Sciatic nerve (tissue), 2 donors: ENCODE results near the gene PPM1A. TPM values are rescaled to one million over a fixed set of nuclear protein-coding genes. Genes with fewer than 3 reads are reported as not detected.

ENCODE experiments used
- ATAC-seq: fragments of 200-7000 bp; cut with Tn5 transposase; one replicate; pipeline ENCODE4 v1.9.1; 2020; ENCODE audit warnings: mild to moderate bottlenecking, moderate library complexity
- DNase-seq: peaks from one replicate; pipeline ENCODE4 v3.0.0-alpha.2; 2020; ENCODE audit warnings: low spot score
- intact Hi-C: fragments of 100-400 bp; cut with DNase I; formaldehyde crosslinking; loops from one replicate; pipeline ENCODE4 v1.14.2; 2022
- total RNA-seq: library from RNA; stranded (reverse); fragmentation: NEBNext Ultra II Directional; extraction: Animal tissue kit (Norgen Biotek cat#: 25700); gene quantifications from one replicate; pipeline ENCODE4 v1.2.1, GENCODE V29; 2021
- donor health status: DM: no; HTN: no; CAD: no.
- donor health status: DM: no; HTN: no; CAD: no.

The PPM1A gene
- total RNA-seq, 1 donor from 2014 or later = 74.0 TPM

DNA sequence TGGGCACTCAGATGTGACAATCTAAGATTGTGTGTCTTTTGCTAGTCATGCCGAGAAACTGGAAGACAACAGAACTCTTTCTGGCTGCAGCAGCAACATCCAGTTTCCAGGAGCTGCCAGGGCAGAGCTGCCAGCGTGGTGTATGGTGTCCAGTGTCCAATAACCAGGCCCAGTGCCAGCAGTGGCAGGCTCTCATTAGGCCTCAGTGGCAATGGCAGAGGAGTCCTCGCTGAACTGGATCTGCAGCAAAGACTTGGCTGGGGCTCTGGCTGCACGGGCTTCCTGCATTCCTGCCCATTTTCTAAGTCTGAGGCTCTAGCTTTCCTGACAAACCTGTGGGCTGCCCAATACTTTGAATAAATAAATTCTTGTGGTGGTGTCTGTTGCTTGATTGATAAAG lies 26.2 kb upstream of the PPM1A start:
- intact Hi-C loops = no loop called here
- DNase-seq (no peak), ATAC-seq (no peak)

DNA sequence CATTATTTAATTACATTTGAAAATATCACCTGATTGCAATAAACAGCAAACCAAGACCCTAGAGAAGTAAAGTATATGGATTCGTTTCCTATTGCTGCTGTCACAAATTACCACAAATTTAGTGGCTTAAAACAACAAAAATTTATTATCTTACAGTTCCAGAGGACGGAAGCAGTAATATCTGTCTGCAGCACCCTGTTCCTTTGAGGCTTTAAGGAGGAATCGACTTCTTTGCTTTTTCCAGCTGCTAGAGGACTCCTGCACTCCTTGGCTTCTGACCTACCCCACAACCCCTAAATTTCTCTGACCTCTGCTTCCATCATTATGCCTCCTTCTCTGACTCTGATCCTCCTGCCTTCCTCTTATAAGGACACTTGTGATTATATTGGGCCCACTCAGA lies 23.8 kb upstream of the PPM1A start:
- no peak for ATAC-seq
- intact Hi-C loops = no loop called here

DNA sequence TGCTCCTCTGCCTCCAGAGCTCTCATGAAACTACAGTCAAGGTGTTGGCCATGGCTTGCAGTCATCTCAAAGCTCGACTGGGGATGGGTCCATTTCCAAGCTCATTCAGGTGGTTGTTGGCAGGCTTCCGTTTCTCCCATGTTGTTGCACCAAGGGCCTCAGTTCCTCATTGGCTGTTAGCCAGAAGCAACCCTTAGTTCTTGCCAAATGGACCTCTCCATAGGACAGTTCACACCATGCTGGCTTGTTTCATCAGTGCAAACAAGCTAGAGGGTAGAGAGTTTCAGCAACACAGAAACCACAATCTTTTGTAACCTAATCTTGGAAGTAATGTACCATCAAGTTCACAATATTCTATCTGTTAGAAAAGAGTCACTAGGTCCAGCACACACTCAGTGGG lies 22.7 kb upstream of the PPM1A start:
- no peak for DNase-seq
- no peak for ATAC-seq
- intact Hi-C loops = no loop called here

More for the DNA sequence above, 23.8 kb upstream of the PPM1A start:
- no peak for DNase-seq

DNA sequence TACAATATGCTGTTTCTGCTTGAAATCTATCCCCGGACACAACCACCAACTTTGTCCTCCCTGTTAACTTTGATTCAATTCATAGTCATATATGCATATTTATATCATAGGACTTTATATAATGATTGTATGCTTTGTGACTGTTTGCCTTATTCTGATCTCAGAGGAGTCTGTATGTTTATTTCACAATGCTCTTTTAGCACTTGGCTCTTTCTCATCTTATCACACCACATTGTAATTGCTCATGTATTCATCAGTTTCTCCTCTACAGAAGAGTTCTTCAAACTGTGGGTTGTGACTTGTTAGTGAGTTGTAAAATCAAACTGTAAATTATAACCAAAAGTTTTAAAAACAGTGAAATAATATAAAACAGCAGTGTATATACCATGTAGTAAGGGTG lies 21.7 kb upstream of the PPM1A start:
- no peak for ATAC-seq
- DNase-seq = no peak

DNA sequence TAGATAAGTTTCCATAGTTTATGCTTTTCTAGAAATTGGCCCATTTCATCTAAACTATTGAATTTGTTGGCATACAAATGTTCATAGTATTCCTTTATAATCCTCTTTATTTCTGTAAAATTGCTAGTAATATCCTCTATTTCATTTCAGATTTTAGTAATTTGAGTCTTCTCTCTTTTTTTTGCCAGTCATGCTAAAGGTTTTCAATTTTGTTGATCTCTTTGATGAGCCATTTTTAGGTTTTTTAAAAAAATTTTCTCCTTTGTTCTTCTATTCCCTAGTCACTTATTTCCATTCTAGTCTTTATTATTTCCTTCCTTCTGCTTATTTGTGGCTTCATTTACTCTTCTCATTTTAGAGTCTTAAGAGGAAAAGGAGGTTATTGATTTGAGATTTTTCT lies 19.4 kb upstream of the PPM1A start:
- ATAC-seq (no peak), DNase-seq (no peak)
- intact Hi-C loops = no loop called here

More for the DNA sequence above, 21.7 kb upstream of the PPM1A start:
- intact Hi-C loops = no loop called here

DNA sequence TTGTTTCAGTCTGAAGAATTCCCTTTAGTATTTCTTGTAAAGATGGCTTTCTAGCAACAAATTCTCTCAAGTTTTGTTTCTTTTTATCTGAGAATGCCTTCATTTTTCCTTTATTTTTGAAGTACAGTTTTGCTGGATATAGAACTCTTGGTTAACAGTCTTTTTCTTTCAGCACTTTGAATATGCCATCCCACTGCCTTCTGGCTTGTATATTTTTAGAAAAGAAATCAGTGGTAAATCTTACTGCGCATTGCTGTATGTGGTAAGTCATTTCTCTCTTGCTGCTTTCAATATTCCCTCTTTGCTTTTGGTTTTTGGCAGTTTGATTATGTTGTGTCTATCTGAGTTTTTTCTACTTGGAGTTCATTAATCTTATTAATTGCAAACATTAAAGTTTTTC lies 16.8 kb upstream of the PPM1A start:
- no peak for ATAC-seq
- intact Hi-C loops = no loop called here
- no peak for DNase-seq

DNA sequence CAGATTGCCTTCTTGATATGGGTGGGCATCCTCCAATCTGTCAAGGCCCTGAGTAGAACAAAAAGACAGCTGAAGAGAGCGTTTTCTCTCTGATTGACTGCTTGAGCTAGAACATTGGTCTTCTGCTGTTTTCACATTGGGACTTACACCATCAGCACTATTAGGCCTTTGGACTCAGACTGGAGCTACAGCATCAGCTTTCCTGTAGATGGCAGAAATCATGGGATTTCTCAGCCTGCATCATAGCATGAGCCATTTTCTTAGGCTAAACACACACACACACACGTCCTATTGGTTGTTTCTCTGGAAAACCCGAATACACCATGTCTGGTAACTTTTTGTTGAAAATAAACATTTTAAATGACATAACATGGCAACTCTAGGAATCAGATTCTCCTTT lies 15.8 kb upstream of the PPM1A start:
- intact Hi-C loops = no loop called here
- no peak for DNase-seq
- ATAC-seq = no peak

DNA sequence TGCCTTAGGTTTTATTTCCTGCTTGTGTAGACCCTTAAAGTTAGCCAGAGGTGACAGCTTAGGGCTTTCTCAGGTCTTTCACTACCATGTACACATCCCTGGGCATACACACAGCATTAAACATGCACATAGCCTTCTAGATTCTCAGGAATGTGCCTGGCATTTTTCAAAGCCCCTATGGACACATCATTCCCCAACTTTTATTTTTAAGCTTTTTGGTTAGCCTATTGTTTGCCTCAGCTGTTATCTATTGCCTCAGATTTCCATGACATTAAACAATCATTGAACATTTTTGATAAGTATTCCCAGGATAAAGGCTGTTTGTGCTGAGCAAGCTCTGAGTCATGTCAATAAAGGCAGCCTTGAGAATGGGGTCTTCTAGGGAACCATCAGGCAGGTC lies 15.1 kb upstream of the PPM1A start:
- DNase-seq (no peak), ATAC-seq (no peak)
- intact Hi-C loops = no loop called here

DNA sequence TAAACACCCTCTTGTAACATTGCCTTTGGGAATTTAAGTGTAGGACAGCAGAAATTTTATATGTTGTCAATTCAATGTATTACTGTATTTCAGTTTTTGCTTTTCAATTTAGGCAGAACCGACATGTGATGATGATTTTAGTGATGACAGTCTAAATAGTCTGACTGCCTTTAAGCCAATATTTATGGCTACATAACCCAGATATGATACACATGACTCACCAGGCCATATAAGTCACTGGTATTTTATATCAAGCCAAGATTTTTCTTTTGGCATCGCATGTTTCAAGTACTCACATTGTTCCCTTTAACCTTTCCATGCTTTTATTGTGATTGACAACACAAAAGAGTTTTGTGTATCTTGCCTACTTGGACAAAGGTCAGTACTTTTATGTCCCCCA lies 13.6 kb upstream of the PPM1A start:
- intact Hi-C loops = no loop called here
- DNase-seq (no peak), ATAC-seq (no peak)

DNA sequence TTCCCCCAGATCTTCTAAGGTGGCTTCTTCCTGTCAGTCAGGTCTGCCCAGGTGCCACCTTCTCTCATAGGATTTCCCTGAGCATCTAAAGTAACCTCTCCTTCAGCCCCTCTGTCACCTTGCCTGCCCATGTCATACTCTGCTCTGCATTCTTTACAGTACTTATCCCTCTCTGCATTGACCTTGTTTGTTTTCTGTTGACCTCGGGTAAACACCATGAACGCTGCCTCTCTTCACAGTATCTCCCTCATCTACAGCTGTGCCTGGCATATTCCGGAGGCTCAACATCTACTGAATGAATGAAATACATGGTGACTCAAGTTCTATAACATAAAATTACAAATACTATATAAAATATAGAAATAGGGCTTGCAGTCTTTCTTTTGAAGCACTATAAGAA lies 10.1 kb upstream of the PPM1A start:
- DNase-seq (no peak), ATAC-seq (no peak)
- intact Hi-C loops = no loop called here

DNA sequence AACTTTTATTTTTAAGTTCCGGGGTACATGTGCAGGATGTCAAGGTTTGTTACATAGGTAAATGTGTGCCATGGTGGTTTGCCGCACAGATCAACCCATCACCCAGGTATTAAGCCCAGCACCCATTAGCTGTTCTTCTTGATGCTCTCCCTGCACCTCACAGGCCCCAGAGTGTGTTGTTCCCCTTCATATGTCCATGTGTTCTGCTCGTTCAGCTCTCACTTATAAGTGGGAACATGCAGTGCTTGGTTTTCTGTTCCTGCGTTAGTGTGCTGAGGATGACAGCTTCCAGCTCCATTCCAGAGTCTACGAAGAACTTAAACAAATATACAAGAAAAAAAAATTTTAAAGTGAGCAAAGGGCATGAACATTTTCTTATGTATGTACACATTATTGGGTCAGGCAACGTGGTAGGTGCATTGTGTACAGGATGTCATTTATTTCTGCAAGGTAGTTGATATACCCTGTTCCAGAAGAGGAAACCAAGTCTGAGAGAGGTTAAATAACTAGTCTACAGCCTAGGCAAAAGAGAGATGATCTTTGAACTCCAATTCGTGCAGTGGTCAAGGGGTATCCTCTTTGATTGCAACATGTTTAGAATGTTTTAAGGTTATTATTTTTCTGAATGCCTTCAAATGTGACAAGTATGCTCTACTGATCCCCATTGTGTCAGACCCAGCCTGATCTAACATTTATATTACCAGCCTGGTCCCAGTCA lies 8.7 kb upstream of the PPM1A start:
- DNase-seq = no peak
- intact Hi-C loops = no loop called here
- ATAC-seq = no peak

DNA sequence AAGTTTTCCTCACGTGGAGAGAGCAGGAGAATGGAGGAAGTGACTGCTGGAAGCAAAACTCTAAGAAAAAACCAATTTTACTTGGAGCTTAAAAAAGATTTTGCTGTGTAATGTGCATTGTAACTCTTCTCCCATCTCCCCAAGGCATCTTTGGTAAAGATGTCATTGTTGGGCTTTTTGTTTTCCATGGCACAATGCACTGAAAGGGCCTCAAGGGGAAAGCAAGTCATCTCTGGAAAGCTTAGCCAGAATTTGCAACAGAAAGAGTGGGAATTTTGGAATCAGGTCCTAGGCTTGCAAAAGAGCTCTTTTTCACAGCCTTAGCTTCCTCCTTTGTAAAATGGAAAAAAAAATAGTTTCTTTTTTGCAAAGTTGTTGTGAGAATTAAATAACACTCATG lies 7.9 kb upstream of the PPM1A start:
- intact Hi-C loops = no loop called here
- peak; percentile 93 for ATAC-seq
- no peak for DNase-seq

DNA sequence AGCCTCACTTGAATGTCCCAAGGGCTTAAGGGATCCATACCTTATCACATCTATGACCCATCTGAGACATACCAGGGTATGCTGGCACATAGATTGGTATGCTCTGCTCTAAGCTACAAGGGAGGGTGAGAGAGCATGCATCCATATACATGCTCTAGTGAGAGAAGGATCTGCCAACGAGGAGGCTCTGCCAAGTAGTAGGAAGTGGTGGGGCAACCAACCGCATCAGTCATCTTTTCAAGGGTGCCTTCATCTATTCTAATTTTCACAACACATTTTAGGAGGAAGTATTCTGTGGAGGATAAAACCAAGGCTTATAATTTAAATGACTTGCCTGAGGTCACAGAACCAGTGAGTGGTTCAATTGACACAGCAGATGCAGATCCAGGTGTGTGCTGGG lies 6.6 kb upstream of the PPM1A start:
- intact Hi-C loops = no loop called here
- DNase-seq = no peak
- no peak for ATAC-seq

DNA sequence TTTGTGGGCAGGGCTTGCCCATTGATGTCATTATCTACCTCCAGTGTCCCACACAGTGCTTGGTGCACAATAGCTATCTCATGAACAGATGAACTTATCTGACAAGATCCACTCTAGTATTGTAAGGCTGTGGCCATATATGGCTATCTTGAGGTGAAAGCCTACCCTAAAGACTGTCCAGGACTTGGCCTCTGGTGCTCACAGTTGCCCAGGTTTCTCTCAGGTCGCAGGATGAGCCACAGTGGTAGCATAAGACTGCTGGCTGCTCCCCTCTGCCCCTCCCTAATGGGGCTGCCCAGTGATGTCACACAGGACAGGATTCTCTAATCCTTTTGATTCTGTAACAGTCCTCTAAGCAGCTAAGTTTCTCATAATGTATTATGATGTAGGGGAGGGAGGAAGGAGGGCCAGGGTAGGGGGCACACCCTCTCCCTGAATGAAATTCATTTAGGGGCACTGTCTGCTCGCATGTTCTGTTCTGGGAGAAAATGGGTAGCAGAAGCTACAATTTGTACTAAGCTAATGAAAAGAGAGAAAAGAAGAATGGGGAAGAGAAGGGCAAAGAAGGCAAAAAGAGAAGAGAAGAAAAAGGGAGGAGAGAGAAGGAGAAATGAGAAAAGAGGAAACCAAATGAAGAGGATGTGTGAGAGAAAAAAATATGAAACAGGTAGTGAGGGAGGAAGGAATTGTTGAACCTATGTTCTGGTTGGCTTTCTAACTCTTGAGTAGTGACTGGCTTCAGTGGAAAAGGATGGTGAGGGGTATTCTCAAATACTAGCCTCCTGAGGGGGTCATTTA lies 3.4 kb upstream of the PPM1A start:
- DNase-seq = no peak
- ATAC-seq = no peak
- intact Hi-C loops = no loop called here

DNA sequence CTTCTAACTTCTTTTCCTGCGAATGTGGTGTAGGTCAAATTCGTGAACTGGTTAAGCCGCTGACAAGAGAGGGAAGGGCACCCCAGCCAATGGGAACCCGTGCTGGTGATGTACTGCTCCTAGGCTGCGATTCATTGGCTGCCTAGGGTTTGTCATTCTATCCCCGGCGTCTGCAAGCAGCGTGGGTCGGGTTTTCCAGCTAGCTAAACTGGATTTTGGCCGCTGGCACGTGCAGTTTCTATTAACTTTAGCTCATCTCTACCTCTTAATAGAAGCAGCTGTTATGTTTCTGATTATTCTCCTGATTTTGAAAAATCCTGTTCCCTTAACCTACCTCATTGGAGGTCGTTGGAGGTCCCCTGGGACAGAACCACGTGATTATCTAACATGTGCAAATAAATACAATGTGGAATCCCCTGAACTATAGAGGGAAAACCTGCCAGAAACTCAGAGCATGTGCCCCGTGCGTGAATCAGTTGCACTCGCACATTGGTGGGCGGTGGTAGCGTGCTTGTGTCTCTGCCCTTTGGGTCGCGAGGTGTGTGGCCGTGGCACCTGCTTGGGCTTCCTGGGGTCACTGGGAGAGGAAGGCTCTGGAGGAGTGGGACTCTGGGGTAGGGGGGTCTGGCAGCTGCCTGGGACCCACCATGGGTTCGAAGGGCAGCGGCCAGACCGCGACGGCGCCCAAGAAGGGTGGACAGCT lies 876 bp upstream of the PPM1A start:
- intact Hi-C loops = no loop called here
- peak; percentile 91 for DNase-seq
- peak; percentile 96 for ATAC-seq

DNA sequence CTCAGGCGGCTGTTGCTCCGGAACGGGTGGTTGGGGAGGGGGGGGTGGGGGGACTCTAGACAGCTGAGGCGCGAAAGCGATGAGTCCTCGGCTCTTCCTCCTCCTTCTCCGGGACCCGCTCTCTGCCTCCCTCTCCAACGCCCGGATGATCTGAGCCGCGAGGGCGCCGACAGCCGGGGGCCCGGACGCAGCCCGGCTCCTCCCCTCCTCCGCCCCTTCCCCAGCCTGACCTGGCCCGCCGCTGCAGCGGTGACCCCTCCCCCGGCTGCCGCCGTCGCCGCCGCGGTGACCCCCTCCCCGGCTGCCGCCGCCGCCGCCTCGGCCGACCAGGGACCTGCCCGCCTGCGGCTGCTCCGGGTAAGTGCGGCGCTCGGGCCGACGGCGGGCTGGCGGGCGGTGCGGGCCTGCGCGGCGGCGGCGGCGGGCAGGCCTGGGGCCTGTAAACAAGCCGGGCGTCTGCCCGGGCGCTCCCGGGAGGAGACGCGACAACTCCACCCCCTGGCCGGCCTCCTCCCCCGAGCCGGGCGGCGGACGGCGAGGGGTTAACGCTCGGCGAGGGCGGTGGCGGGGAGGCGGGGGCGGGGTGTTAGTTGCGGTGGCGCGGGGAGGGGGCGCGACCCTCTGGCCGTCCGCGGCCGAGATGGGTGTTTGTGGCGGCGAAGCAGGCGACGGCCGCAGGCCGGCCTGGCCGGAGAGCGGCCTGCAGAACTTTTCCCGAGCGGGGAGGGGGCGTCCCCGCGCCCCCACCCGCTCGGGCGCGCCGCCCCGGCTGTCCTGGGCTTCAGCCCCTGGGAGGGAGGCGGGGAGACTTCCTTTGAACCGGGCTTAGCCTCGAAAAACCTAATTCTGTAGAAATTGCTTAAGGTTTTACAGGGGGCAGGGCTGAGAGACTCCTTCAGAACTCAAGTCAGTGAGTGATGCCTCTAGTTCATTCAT lies 568 bp downstream of the PPM1A start:
- intact Hi-C loops = no loop called here
- DNase-seq (peak; percentile 79), ATAC-seq (no peak)

DNA sequence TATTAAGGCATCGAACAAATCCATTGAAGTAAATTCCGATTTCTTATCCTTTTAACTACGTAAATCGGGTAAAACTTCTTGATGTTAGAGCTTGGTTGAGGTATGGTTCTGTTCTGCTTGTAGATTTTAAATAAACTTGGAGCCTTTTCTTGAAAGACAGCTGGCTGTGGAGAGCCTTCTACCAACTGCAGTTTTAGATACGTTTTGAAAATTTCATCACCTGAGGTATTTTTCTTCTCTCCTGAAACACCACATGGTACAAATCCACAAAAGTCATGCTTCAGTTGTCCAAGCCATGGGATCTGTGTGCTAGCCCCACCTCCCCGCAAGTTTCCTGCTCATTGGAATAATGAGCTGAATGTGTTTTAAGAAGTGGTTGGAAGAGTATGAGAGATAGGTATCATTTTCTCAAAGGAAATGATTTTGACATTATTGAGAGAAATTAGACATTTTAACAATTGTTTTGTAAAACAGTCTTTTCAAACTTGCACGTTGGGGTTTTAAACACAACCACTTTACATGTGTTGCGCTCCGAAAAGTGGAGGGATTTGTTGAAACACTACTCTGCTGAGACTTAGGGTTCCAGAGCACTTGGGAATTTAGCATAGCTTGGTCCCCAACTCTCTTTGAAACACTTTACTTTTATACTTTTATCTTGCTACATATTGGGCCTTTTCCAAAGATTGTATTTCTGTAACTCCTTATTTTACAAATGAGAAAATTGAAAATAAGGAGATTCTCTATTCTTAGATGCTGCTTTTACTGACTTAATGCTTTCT lies 1.4 kb downstream of the PPM1A start:
- no peak for ATAC-seq
- intact Hi-C loops = no loop called here

DNA sequence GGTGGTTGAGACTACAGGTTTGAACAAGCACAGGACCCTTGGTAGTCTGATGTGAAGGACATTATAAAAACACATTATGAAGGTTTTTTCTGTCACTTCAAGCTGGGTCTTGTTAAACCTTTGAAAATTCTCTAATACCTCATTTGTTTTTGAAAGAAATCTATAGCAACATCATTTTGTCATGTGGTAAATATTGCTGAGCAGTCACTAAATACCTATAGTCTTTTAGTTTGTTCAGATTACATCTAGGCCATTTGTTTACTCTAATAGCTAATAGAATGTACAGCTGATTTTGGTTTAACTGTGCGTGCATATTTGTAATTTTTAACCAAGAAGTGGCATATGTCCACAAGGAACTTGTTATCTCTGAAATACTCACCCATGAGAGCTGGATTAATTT lies 2.9 kb downstream of the PPM1A start:
- DNase-seq = no peak
- ATAC-seq = no peak
- intact Hi-C loops = no loop called here

More for the DNA sequence above, 1.4 kb downstream of the PPM1A start:
- no peak for DNase-seq
